PC-3 (cell line): Measurements from ENCODE around the gene FN1. TPM values are rescaled to one million over a fixed set of nuclear protein-coding genes. Genes with fewer than 3 reads are reported as not detected.

Experiments used
- ATAC-seq: fragments of 200-7000 bp; cut with Tn5 transposase; 2 replicates; pipeline ENCODE4 v1.9.1; 2020; ENCODE audit warnings: mild to moderate bottlenecking, moderate library complexity
- BruUV-seq: library from RNA; stranded (reverse); fragments of 400-500 nt; replicated peaks from 2 replicates; lab custom pipeline; 2021; lab: Mats Ljungman, UMichigan
- CTCF ChIA-PET: fragments of 300-600 bp; sonication (Branson Sonifier 250); formaldehyde crosslinking; loops from one replicate; lab custom pipeline; 2022; ENCODE audit warnings: antibody characterized with exemption; lab: Charles Lee
- POLR2A ChIA-PET: fragments of 300-600 bp; sonication (Branson Sonifier 250); formaldehyde crosslinking; loops from one replicate; lab custom pipeline; 2022; ENCODE audit warnings: antibody characterized with exemption; ENCODE audit not compliant: unreplicated experiment; lab: Charles Lee
- DNase-seq: peaks from one replicate; pipeline ENCODE4 v3.0.0-alpha.2; 2015
- H2AFZ ChIP-seq: fragments of 300-600 bp; sonication (generic); 2 replicates; pipeline ENCODE4 v1.6.0; 2016; ENCODE audit warnings: antibody characterized with exemption, low read length
- H3F3A ChIP-seq: fragments of 300-600 bp; sonication (generic); one replicate; pipeline ENCODE4 v1.6.0; 2017; ENCODE audit warnings: antibody characterized with exemption, low read length, control low read depth, mild to moderate bottlenecking; ENCODE audit not compliant: unreplicated experiment
- H3K27ac ChIP-seq: fragments of 300-600 bp; sonication (generic); 2 replicates; pipeline ENCODE4 v1.5.1; 2016; ENCODE audit warnings: mild to moderate bottlenecking, low read length
- H3K27me3 ChIP-seq: fragments of 300-600 bp; sonication (generic); 2 replicates; pipeline ENCODE4 v1.6.1; 2016; ENCODE audit warnings: low read length, mixed read lengths
- H3K36me3 ChIP-seq: fragments of 300-600 bp; sonication (generic); 2 replicates; pipeline ENCODE4 v1.6.1; 2016; ENCODE audit warnings: low read depth, mixed run types, low read length, mixed read lengths
- H3K4me1 ChIP-seq: fragments of 300-600 bp; sonication (generic); 2 replicates; pipeline ENCODE4 v1.5.1; 2016; ENCODE audit warnings: low read length; ENCODE audit not compliant: insufficient read depth
- H3K4me2 ChIP-seq: fragments of 300-600 bp; sonication (generic); 2 replicates; pipeline ENCODE4 v1.6.0; 2016; ENCODE audit warnings: low read length
- H3K4me3 ChIP-seq: fragments of 300-600 bp; sonication (generic); 2 replicates; pipeline ENCODE4 v1.5.1; 2016; ENCODE audit warnings: mild to moderate bottlenecking, low read length, mixed read lengths
- H3K79me2 ChIP-seq: fragments of 300-600 bp; sonication (generic); 2 replicates; pipeline ENCODE4 v1.6.1; 2017; ENCODE audit warnings: low read length, mixed read lengths
- H3K9ac ChIP-seq: fragments of 300-600 bp; sonication (generic); 2 replicates; pipeline ENCODE4 v1.6.0; 2016; ENCODE audit warnings: mild to moderate bottlenecking, low read length
- H3K9me2 ChIP-seq: fragments of 300-600 bp; sonication (generic); replicated peaks from 2 replicates; pipeline ENCODE4 v1.6.1; 2016; ENCODE audit warnings: mixed run types, low read length, mixed read lengths
- H3K9me3 ChIP-seq: fragments of 300-600 bp; sonication (generic); 2 replicates; pipeline ENCODE4 v1.6.1; 2016; ENCODE audit warnings: low read length, mixed read lengths
- H4K20me1 ChIP-seq: fragments of 300-600 bp; sonication (generic); 2 replicates; pipeline ENCODE4 v1.6.1; 2016; ENCODE audit warnings: low read length, mixed read lengths
- CTCF ChIP-seq: fragments of 300-600 bp; sonication (generic); conservative IDR thresholded peaks from 2 replicates; pipeline ENCODE4 v1.5.1; 2017; ENCODE audit warnings: antibody characterized with exemption, low read depth, mild to moderate bottlenecking, low read length
- EZH2 ChIP-seq: fragments of 300-600 bp; sonication (generic); IDR thresholded peaks from one replicate; pipeline ENCODE4 v1.6.1; 2017; ENCODE audit warnings: antibody characterized with exemption, mild to moderate bottlenecking, low read length; ENCODE audit not compliant: unreplicated experiment
- EZH2phosphoT487 ChIP-seq: fragments of 300-600 bp; sonication (generic); IDR thresholded peaks from 2 replicates; pipeline ENCODE4 v1.6.1; 2018; ENCODE audit warnings: mild to moderate bottlenecking, antibody characterized with exemption, low read length, borderline replicate concordance
- intact Hi-C: fragments of 100-400 bp; cut with micrococcal nuclease; formaldehyde crosslinking; loops from 2 replicates; pipeline ENCODE4 v1.9.0; 2023
- total RNA-seq: library from RNA; depleted of rRNA; stranded (reverse); fragments of >200 nt; gene quantifications from 2 replicates; pipeline ENCODE4 v1.2.3, GENCODE V29; 2014

FN1 gene
- total RNA-seq, 1 experiment from 2014 or later: 220 TPM

- H4K20me1 ChIP-seq: no peaks in the 10 kb centered on the region
- CTCF ChIA-PET: no interaction called here
Observed at GRCh38 chr2:215377283-215377682, 58.6 kb downstream of the FN1 start.

DNA sequence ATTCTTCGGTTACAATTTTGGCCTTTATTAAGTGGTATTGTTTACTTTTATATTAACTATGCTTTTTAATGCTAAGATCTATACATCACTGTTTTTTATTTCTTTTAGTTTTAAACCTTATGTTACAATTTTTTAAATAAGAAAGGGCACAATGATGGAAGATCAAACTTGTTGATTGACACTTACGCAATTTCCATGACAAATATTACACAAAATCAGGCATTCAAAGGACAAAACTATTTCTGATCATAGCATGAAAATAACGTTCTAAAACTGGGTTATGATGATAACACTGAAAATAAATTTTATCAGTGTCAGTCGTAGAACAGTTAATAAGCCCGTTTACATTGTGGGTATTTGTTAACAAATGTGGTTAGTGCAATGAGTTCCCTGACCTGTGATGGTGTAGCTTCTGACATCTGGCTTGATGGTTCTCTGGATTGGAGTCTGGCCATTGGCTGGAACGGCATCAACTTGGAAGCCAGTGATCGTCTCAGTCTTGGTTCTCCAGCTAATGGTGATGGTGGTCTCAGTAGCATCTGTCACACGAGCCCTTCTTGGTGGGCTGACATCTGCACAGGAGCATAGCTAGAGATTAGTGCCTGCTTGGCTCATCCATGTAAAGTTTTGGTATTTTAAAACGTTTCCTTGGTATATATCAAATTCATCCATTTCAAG lies 59.6 kb downstream of the FN1 start:
- Histone ChIP-seq H3K27me3 (no peaks in the 10 kb centered on the region), H3K4me1 (no peaks in the 10 kb centered on the region), H3K4me3 (no peak overlapping the region), H4K20me1 (no peaks in the 10 kb centered on the region), H3K27ac (no peak overlapping the region), H3K4me2 (no peak overlapping the region), H3K9ac (no peak overlapping the region), H3K79me2 (no peaks in the 10 kb centered on the region), H3K9me2 (no peaks in the 10 kb centered on the region), H2AFZ (no peak overlapping the region), H3F3A (no peaks in the 10 kb centered on the region), H3K36me3 (peaks cover 54% of the 10 kb centered on the region), H3K9me3 (no peaks in the 10 kb centered on the region)
- intact Hi-C loops: no loop called here
- no peak for ATAC-seq
- CTCF ChIA-PET: no interaction called here
- no TSS peak for BruUV-seq
- TF ChIP-seq EZH2phosphoT487 (no peak), EZH2 (no peak), CTCF (no peak)
- POLR2A ChIA-PET: no interaction called here
- DNase-seq: no peak

More at GRCh38 chr2:215377283-215377682, 58.6 kb downstream of the FN1 start:
- Histone ChIP-seq H3F3A (no peaks in the 10 kb centered on the region), H3K36me3 (peaks cover 53% of the 10 kb centered on the region), H3K4me1 (no peaks in the 10 kb centered on the region), H3K4me3 (no peak overlapping the region), H3K79me2 (no peaks in the 10 kb centered on the region), H3K27ac (no peak overlapping the region), H3K4me2 (no peak overlapping the region), H3K9me2 (no peaks in the 10 kb centered on the region), H2AFZ (no peak overlapping the region), H3K9ac (no peak overlapping the region), H3K27me3 (no peaks in the 10 kb centered on the region), H3K9me3 (no peaks in the 10 kb centered on the region)
- BruUV-seq: no TSS peak
- no peak for ATAC-seq
- intact Hi-C loops: no loop called here
- POLR2A ChIA-PET: no interaction called here
- TF ChIP-seq CTCF (no peak), EZH2phosphoT487 (no peak), EZH2 (no peak)
- no peak for DNase-seq

DNA sequence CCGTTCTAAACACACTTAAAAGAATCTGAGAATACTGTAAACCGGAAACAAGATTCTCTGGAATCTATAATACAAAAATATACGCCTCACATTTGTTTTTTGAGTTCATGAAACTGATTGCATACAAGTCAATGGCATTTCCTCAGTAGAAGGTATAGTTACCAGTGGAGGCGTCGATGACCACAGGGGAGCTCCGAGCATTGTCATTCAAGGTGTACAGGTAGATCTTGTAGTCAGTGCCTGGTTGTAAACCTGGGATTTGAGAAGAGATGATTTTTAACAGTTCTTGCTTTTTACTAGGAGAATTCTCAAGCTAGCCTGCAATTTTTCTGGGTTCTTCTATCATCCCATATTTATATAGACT lies 60.4 kb downstream of the FN1 start:
- Histone ChIP-seq H3K4me3 (no peak overlapping the region), H3K9me3 (no peaks in the 10 kb centered on the region), H3K79me2 (no peaks in the 10 kb centered on the region), H3K4me1 (no peaks in the 10 kb centered on the region), H3K9ac (no peak overlapping the region), H3K27me3 (no peaks in the 10 kb centered on the region), H3F3A (no peaks in the 10 kb centered on the region), H3K36me3 (peaks cover 53% of the 10 kb centered on the region), H3K4me2 (no peak overlapping the region), H2AFZ (no peak overlapping the region), H3K27ac (no peak overlapping the region), H4K20me1 (no peaks in the 10 kb centered on the region), H3K9me2 (no peaks in the 10 kb centered on the region)
- TF ChIP-seq CTCF: no peak
- ChIA-PET POLR2A (no interaction called here), CTCF (no interaction called here)
- intact Hi-C loops: no loop called here
- ATAC-seq: no peak
- no peak for DNase-seq
- no TSS peak for BruUV-seq
